Endothelial cell of umbilical vein (primary cell): ENCODE measurements around the gene CRTC1. TPM values are rescaled to one million over a fixed set of nuclear protein-coding genes. Genes with fewer than 3 reads are reported as not detected.

Source experiments
- BruUV-seq: library from RNA; stranded (reverse); fragments of 400-500 nt; replicated peaks from 2 replicates; lab custom pipeline; 2021; lab: Mats Ljungman, UMichigan
- CTCF ChIA-PET: fragments of 300-600, 350-600 bp; sonication (Branson Sonifier 250); formaldehyde crosslinking; loops from one replicate; lab custom pipeline; 2021; ENCODE audit warnings: antibody characterized with exemption, inconsistent platforms; lab: Charles Lee
- POLR2A ChIA-PET: fragments of 300-600, 350-600 bp; sonication (Branson Sonifier 250); formaldehyde crosslinking; loops from one replicate; lab custom pipeline; 2021; ENCODE audit warnings: antibody characterized with exemption, inconsistent platforms; lab: Charles Lee
- DNase-seq: peaks from one replicate; pipeline ENCODE4 v3.0.0-alpha.2; 2011; ENCODE audit warnings: low read depth, low spot score
- FAIRE-seq: peaks from 2 replicates; lab custom pipeline; 2011; peaks lifted over from hg19 to GRCh38; lab: Jason Lieb, UNC
- H2AFZ ChIP-seq: 2 replicates; pipeline ENCODE4 v1.6.0; 2012; ENCODE audit warnings: low read depth, low read length, control low read depth, inconsistent platforms
- H3K27ac ChIP-seq: 2 replicates; pipeline ENCODE4 v1.5.1; 2011; ENCODE audit warnings: low read depth, mild to moderate bottlenecking, control low read depth, low read length, moderate library complexity; ENCODE audit not compliant: insufficient read depth
- H3K27me3 ChIP-seq, 2 experiments: 2 replicates each; pipeline versions ENCODE4 v1.6.0 to v1.6.1; 2011; ENCODE audit warnings: low read length in 2 of 2, mixed read lengths in 1 of 2; ENCODE audit not compliant: control insufficient read depth in 2 of 2, insufficient read depth in 2 of 2
- H3K36me3 ChIP-seq, 2 experiments: 2 replicates in 1 of 2; 3 replicates in 1 of 2; pipeline ENCODE4 v1.5.1; 2011; ENCODE audit warnings: low read length in 2 of 2, mild to moderate bottlenecking in 1 of 2, moderate library complexity in 1 of 2; ENCODE audit not compliant: control insufficient read depth in 2 of 2, insufficient read depth in 2 of 2; ENCODE audit errors: extremely low read depth in 1 of 2
- H3K4me1 ChIP-seq: 3 replicates; pipeline ENCODE4 v1.5.1; 2011; ENCODE audit warnings: mild to moderate bottlenecking, low read length; ENCODE audit not compliant: control insufficient read depth, insufficient read depth; ENCODE audit errors: extremely low read depth
- H3K4me2 ChIP-seq: 2 replicates; pipeline ENCODE4 v1.6.1; 2011; ENCODE audit warnings: low read length, control low read depth, mixed read lengths; ENCODE audit not compliant: insufficient read depth
- H3K4me3 ChIP-seq, 3 experiments: fragments of 200-600 bp in 1 of 3; sonication (generic), shearing (Covaris generic) in 1 of 3; replicated peaks in 1 of 3; 2 replicates each; pipeline ENCODE4 v1.5.1; 2011 to 2016; ENCODE audit warnings: control low read depth in 3 of 3, low read length in 3 of 3, mild to moderate bottlenecking in 2 of 3, inconsistent platforms in 1 of 3, low read depth in 1 of 3, moderate library complexity in 1 of 3; ENCODE audit not compliant: insufficient read depth in 1 of 3
- H3K79me2 ChIP-seq: 2 replicates; pipeline ENCODE4 v1.6.0; 2012; ENCODE audit warnings: low read length, inconsistent platforms; ENCODE audit not compliant: control insufficient read depth, insufficient read depth
- H3K9ac ChIP-seq: replicated peaks from 2 replicates; pipeline ENCODE3; 2011; ENCODE audit warnings: low read length, control low read depth; ENCODE audit not compliant: insufficient read depth; ENCODE audit errors: extremely low read depth
- H3K9me1 ChIP-seq: replicated peaks from 3 replicates; pipeline ENCODE4 v1.6.0; 2011; ENCODE audit warnings: mild to moderate bottlenecking, low read length; ENCODE audit not compliant: control insufficient read depth, insufficient read depth; ENCODE audit errors: extremely low read depth
- H3K9me3 ChIP-seq: replicated peaks from 2 replicates; pipeline ENCODE4 v1.5.1; 2012; ENCODE audit warnings: low read length, inconsistent platforms; ENCODE audit not compliant: control insufficient read depth, insufficient read depth
- H4K20me1 ChIP-seq: replicated peaks from 2 replicates; pipeline ENCODE3; 2011; ENCODE audit warnings: mild to moderate bottlenecking, low read length; ENCODE audit not compliant: control insufficient read depth, insufficient read depth; ENCODE audit errors: extremely low read depth
- CTCF ChIP-seq, 2 donors: IDR thresholded peaks; 1 replicate in 1 of 2; 2 replicates in 1 of 2; pipeline ENCODE4 v1.5.1; 2011; ENCODE audit warnings: low read length in 2 of 2, mild to moderate bottlenecking in 2 of 2, moderate library complexity in 2 of 2, control low read depth in 1 of 2, inconsistent platforms in 1 of 2, low read depth in 1 of 2; ENCODE audit not compliant: insufficient read depth in 1 of 2; ENCODE audit errors: extremely low read depth in 1 of 2
- EZH2 ChIP-seq: IDR thresholded peaks from 2 replicates; pipeline ENCODE4 v1.6.1; 2012; ENCODE audit warnings: borderline replicate concordance, low read depth, mild to moderate bottlenecking, moderate library complexity, low read length, inconsistent platforms; ENCODE audit not compliant: severe bottlenecking
- FOS ChIP-seq: IDR thresholded peaks from 2 replicates; pipeline ENCODE4 v1.6.1; 2011; ENCODE audit warnings: mild to moderate bottlenecking, low read length, moderate library complexity, borderline replicate concordance; ENCODE audit not compliant: insufficient read depth
- GATA2 ChIP-seq: IDR thresholded peaks from 2 replicates; pipeline ENCODE4 v1.7.0; 2011; ENCODE audit warnings: low read depth, mild to moderate bottlenecking, moderate library complexity, mixed read lengths, low read length; ENCODE audit not compliant: insufficient read length, insufficient read depth
- JUN ChIP-seq: IDR thresholded peaks from 2 replicates; pipeline ENCODE4 v1.6.1; 2011; ENCODE audit warnings: borderline replicate concordance, low read depth; ENCODE audit not compliant: insufficient read length, insufficient read depth
- MAX ChIP-seq: IDR thresholded peaks from 2 replicates; pipeline ENCODE4 v1.6.1; 2011; ENCODE audit not compliant: insufficient read depth, insufficient read length
- MYC ChIP-seq: IDR thresholded peaks from one replicate; pipeline ENCODE4 v1.6.1; 2011; ENCODE audit warnings: mild to moderate bottlenecking, low read depth, low read length
- POLR2A ChIP-seq: IDR thresholded peaks from 2 replicates; pipeline ENCODE4 v1.6.1; 2012; ENCODE audit warnings: low read depth, mild to moderate bottlenecking, control low read depth, low read length
- POLR2AphosphoS5 ChIP-seq: IDR thresholded peaks from 2 replicates; pipeline ENCODE4 v1.6.1; 2012; ENCODE audit warnings: low read depth, mild to moderate bottlenecking, control low read depth, low read length, moderate library complexity; ENCODE audit not compliant: insufficient read depth
- dilution Hi-C: fragments of 300-500 bp; cut with MboI; formaldehyde crosslinking; loops from one replicate; pipeline ENCODE4 v1.15.0; 2019; ENCODE audit warnings: low sequenced_read_pairs; ENCODE audit not compliant: extremely low pct_ligation_motif_present
- intact Hi-C: fragments of 100-400 bp; cut with micrococcal nuclease; formaldehyde crosslinking; loops from one replicate; pipeline ENCODE4 v1.10.0; 2022
- polyA plus RNA-seq, 4 experiments: library from polyadenylated mRNA; depleted of rRNA in 3 of 4; stranded (reverse) in 3 of 4; unstranded in 1 of 4; fragments of >200 nt; gene quantifications; 2 replicates each; pipeline versions ENCODE4 v1.2.1 to v1.2.3, GENCODE V29; 2011 to 2012; ENCODE audit warnings: missing spikeins in 1 of 4
- total RNA-seq: library from RNA; stranded (reverse); gene quantifications from 2 replicates; pipeline ENCODE4 v1.2.3, GENCODE V29; 2021

CRTC1 gene
- total and polyA plus RNA-seq, 2 donors (not counting 3 experiments of a cell fraction or from before 2014, with no cell fraction given) = 4.2 to 11.4 TPM

GRCh38 chr19:18650021-18650390 lies 33.5 kb upstream of the CRTC1 start:
- Histone ChIP-seq H3K27me3 (no peaks in the 10 kb centered on the region), H3K9me1 (no peaks in the 10 kb centered on the region), H3K4me2 (peak overlapping the region; percentile 14), H3K36me3 (no peaks in the 10 kb centered on the region), H4K20me1 (no peaks in the 10 kb centered on the region), H3K79me2 (no peaks in the 10 kb centered on the region), H2AFZ (peak overlapping the region; percentile 4), H3K4me3 (no peak overlapping the region), H3K9ac (peak overlapping the region; percentile 25), H3K9me3 (no peaks in the 10 kb centered on the region), H3K27ac (peak overlapping the region; percentile 67), H3K4me1 (peaks cover 30% of the 10 kb centered on the region)
- dilution Hi-C loops (no loop called here), intact Hi-C loops (loop anchor here (1.0 to 2.0 kb wide), 3 partner anchors 10 to 28 kb away; partner anchors contain the start of gene KLHL26)
- no TSS peak for BruUV-seq
- ChIA-PET POLR2A (no interaction called here), CTCF (interaction anchor here (1.7 to 2.2 kb wide), 2 partner anchors 9 to 197 kb away, joined by 7 to 8 read pairs; no protein-coding TSS in a partner anchor)
- no peak for TF ChIP-seq CTCF (IDR thresholded peaks at IDR 0.05; ENCODE audit: extremely low read depth in 1 of 2, insufficient read depth in 1 of 2, low read depth in 1 of 2, low read length in 2 of 2)
- DNase-seq (peak; percentile 65), FAIRE-seq (no peak)

- intact Hi-C loops = loop anchor here (1.0 to 2.0 kb wide), 3 partner anchors 10 to 28 kb away; partner anchors contain the start of gene KLHL26
- FAIRE-seq (peak; percentile 94), DNase-seq (peak; percentile 81)
- Histone ChIP-seq H4K20me1 (no peaks in the 10 kb centered on the region), H3K9ac (peak overlapping the region; percentile 25), H3K27ac (peak overlapping the region; percentile 67), H3K79me2 (no peaks in the 10 kb centered on the region), H2AFZ (peak overlapping the region; percentile 35), H3K4me1 (peaks cover 30% of the 10 kb centered on the region), H3K4me2 (peak overlapping the region; percentile 56), H3K9me3 (no peaks in the 10 kb centered on the region), H3K36me3 (no peaks in the 10 kb centered on the region), H3K4me3 (no peak overlapping the region), H3K27me3 (no peaks in the 10 kb centered on the region), H3K9me1 (no peaks in the 10 kb centered on the region)
- ChIA-PET CTCF (interaction anchor here (0.7 to 2.2 kb wide), 5 partner anchors 10 to 200 kb away, joined by 3 to 7 read pairs (median 3); partner anchors contain the start of gene CRTC1), POLR2A (no interaction called here)
- no TSS peak for BruUV-seq
- TF ChIP-seq GATA2 (no peak), EZH2 (no peak), FOS (no peak), MAX (no peak), POLR2AphosphoS5 (no peak), MYC (no peak), CTCF (IDR thresholded peaks at IDR 0.05; ENCODE audit: extremely low read depth in 1 of 2, insufficient read depth in 1 of 2, low read depth in 1 of 2, low read length in 2 of 2) (no peak), JUN (no peak), POLR2A (no peak)
- dilution Hi-C loops = no loop called here
Measured at GRCh38 chr19:18650468-18651041, 32.9 kb upstream of the CRTC1 start.
